B cell (primary cell): ENCODE results near the gene SRGAP1. TPM values are rescaled to one million over a fixed set of nuclear protein-coding genes. Genes with fewer than 3 reads are reported as not detected.

Source experiments
- ATAC-seq: fragments of 200-7000 bp; cut with Tn5 transposase; one replicate; pipeline ENCODE4 v1.10.0; 2021; ENCODE audit warnings: low read depth, mild to moderate bottlenecking, moderate number of reproducible peaks, moderate library complexity
- CTCF ChIA-PET: fragments of 350-600 bp; sonication (Branson Sonifier 250); formaldehyde crosslinking; loops from one replicate; lab custom pipeline; 2021; ENCODE audit warnings: antibody characterized with exemption, inconsistent platforms; lab: Charles Lee
- POLR2A ChIA-PET: fragments of 350-600 bp; sonication (Branson Sonifier 250); formaldehyde crosslinking; loops from one replicate; lab custom pipeline; 2021; ENCODE audit warnings: antibody characterized with exemption; lab: Charles Lee
- DNase-seq: peaks from one replicate; pipeline ENCODE4 v3.0.0; 2013
- H2AFZ ChIP-seq: 2 replicates; pipeline ENCODE4 v1.6.1; 2012; ENCODE audit warnings: mild to moderate bottlenecking, low read depth, low read length; ENCODE audit not compliant: insufficient read depth, poor library complexity, severe bottlenecking
- H3K27ac ChIP-seq, 2 donors: 1 replicate in 1 of 2; 2 replicates in 1 of 2; pipeline ENCODE4 v1.5.1; 2012 to 2013; ENCODE audit warnings: low read length in 2 of 2, mild to moderate bottlenecking in 2 of 2, moderate library complexity in 1 of 2
- H3K27me3 ChIP-seq, 4 experiments: fragments of 200-600 bp in 1 of 4; sonication (generic) in 1 of 4; replicated peaks in 1 of 4; 1 replicate in 2 of 4; 2 replicates in 2 of 4; pipeline versions ENCODE4 v1.6.1 to v1.7.0; 2013 to 2016; ENCODE audit warnings: low read length in 3 of 4, mild to moderate bottlenecking in 2 of 4, mixed read lengths in 1 of 4, moderate library complexity in 1 of 4; ENCODE audit not compliant: insufficient read depth in 4 of 4, control insufficient read depth in 3 of 4; ENCODE audit errors: control extremely low read depth in 1 of 4
- H3K36me3 ChIP-seq, 2 experiments: replicated peaks in 1 of 2; 1 replicate in 1 of 2; 2 replicates in 1 of 2; pipeline versions ENCODE4 v1.6.1 to v1.7.1; 2013; ENCODE audit warnings: low read length in 1 of 2; ENCODE audit not compliant: insufficient read depth in 2 of 2, control insufficient read depth in 1 of 2; ENCODE audit errors: control extremely low read depth in 1 of 2, extremely low read depth in 1 of 2
- H3K4me1 ChIP-seq, 2 donors: fragments of 200-600 bp in 1 of 2; sonication (generic) in 1 of 2; 1 replicate in 1 of 2; 2 replicates in 1 of 2; pipeline versions ENCODE4 v1.5.1 to v1.6.1; 2013 to 2017; ENCODE audit warnings: low read length in 2 of 2; ENCODE audit not compliant: control insufficient read depth in 2 of 2, insufficient read depth in 2 of 2
- H3K4me2 ChIP-seq: replicated peaks from 2 replicates; pipeline ENCODE3; 2012; ENCODE audit warnings: mild to moderate bottlenecking, low read depth, low read length; ENCODE audit not compliant: poor library complexity, severe bottlenecking
- H3K4me3 ChIP-seq, 5 experiments: fragments of 200-600 bp in 1 of 5; sonication (generic) in 1 of 5; 1 replicate in 3 of 5; 2 replicates in 2 of 5; pipeline versions ENCODE4 v1.5.1 to v1.7.0; 2011 to 2016; ENCODE audit warnings: low read length in 4 of 5, mild to moderate bottlenecking in 4 of 5, low read depth in 2 of 5, control low read depth in 1 of 5, moderate library complexity in 1 of 5; ENCODE audit not compliant: insufficient read depth in 1 of 5; ENCODE audit errors: control extremely low read depth in 1 of 5, extremely low read depth in 1 of 5
- H3K79me2 ChIP-seq: fragments of 200-600 bp; sonication (generic); one replicate; pipeline ENCODE4 v1.6.0; 2016; ENCODE audit warnings: low read length; ENCODE audit not compliant: control insufficient read depth, insufficient read depth
- H3K9ac ChIP-seq: fragments of 200-600 bp; sonication (generic); 2 replicates; pipeline ENCODE4 v1.6.1; 2017; ENCODE audit warnings: mild to moderate bottlenecking, low read length, moderate library complexity
- H3K9me3 ChIP-seq, 3 donors: one replicate each; pipeline versions ENCODE4 v1.6.1 to v1.7.1; 2013; ENCODE audit warnings: low read length in 2 of 3; ENCODE audit not compliant: control insufficient read depth in 2 of 3, insufficient read depth in 1 of 3; ENCODE audit errors: control extremely low read depth in 1 of 3
- H4K20me1 ChIP-seq: 2 replicates; pipeline ENCODE4 v1.6.0; 2012; ENCODE audit warnings: mild to moderate bottlenecking, low read length; ENCODE audit not compliant: insufficient read depth, control insufficient read depth, poor library complexity, severe bottlenecking
- H3K27ac Mint-ChIP-seq: one replicate; pipeline ENCODE4 v1.8.0; 2021; ENCODE audit warnings: mixed read lengths
- H3K27me3 Mint-ChIP-seq: one replicate; pipeline ENCODE4 v1.8.0; 2021; ENCODE audit warnings: mixed read lengths
- H3K4me1 Mint-ChIP-seq: one replicate; pipeline ENCODE4 v1.8.0; 2021; ENCODE audit warnings: mixed read lengths
- H3K4me3 Mint-ChIP-seq: one replicate; pipeline ENCODE4 v1.8.0; 2021; ENCODE audit warnings: mixed read lengths
- H3K9me3 Mint-ChIP-seq: one replicate; pipeline ENCODE4 v1.8.0; 2022; ENCODE audit warnings: mixed read lengths; ENCODE audit not compliant: insufficient read depth
- CTCF ChIP-seq: fragments of 200-600 bp; IDR thresholded peaks from one replicate; pipeline ENCODE4 v1.8.0; 2022; ENCODE audit warnings: antibody characterized with exemption, mild to moderate bottlenecking
- EZH2 ChIP-seq: IDR thresholded peaks from 2 replicates; pipeline ENCODE4 v1.6.1; 2012; ENCODE audit warnings: borderline replicate concordance, low read depth, mild to moderate bottlenecking, moderate library complexity, low read length; ENCODE audit not compliant: insufficient read depth, poor library complexity, severe bottlenecking
- WGBS: methylation state at CpG from one replicate; pipeline ENCODE4 v1.1.5; 2013; ENCODE audit warnings: missing lambda C conversion rate; ENCODE audit not compliant: insufficient coverage; 5-methylcytosine and 5-hydroxymethylcytosine counted together
- intact Hi-C: fragments of 100-400 bp; cut with micrococcal nuclease; formaldehyde crosslinking; loops from one replicate; pipeline ENCODE4 v1.10.0; 2022
- polyA plus RNA-seq: library from polyadenylated mRNA; depleted of rRNA; stranded (reverse); fragments of >200 nt; gene quantifications from 2 replicates; pipeline ENCODE4 v1.2.3, GENCODE V29; 2012
- total RNA-seq, 2 donors: library from RNA; stranded (reverse); fragments of 120-200 nt in 1 of 2; gene quantifications; 1 replicate in 1 of 2; 2 replicates in 1 of 2; pipeline versions ENCODE4 v1.2.3 to v1.2.4, GENCODE V29; 2013 to 2022

The SRGAP1 gene
- total and polyA plus RNA-seq, 2 donors (not counting 1 experiment from before 2014, with no cell fraction given) = under 0.01 to 0.22 TPM

DNA sequence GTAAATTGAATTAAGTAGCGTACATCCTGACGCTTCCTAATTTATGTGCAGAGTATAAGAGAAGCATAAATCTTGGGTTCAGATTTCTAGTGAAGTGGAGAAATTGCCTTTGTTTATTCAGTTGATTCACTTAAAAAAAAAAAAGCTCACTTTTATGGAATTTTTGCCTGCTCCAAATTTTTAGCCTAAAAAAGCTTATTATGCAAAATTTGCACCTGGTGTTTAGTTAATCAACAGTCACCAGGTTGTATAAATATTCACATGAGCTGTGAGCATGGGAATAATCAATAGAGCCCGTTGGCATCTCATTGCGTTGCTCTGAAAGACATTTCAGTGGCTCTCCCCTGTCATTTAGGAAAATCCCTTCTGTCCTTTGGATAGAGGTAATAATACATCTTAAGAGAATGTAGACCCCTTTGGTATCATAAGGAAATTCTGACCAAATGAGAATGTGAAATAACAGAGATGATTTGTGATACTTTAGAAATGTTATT, 132.4 kb downstream of the SRGAP1 start:
- Mint-ChIP-seq H3K27me3 (no peaks in the 10 kb centered on the region), H3K27ac (no peak overlapping the region), H3K4me3 (no peak overlapping the region), H3K9me3 (peaks cover 2% of the 10 kb centered on the region), H3K4me1 (no peaks in the 10 kb centered on the region)
- no peak overlapping the region for H3K4me2 ChIP-seq
- ATAC-seq (no peak), DNase-seq (no peak)
- no peaks in the 10 kb centered on the region for H3K27me3 ChIP-seq
- H3K9me3 ChIP-seq = peaks cover 0 to 1% (median 0%) of the 10 kb centered on the region in 3 donors
- 86% methylated on average over 1 of the region's 4 CpGs for WGBS
- intact Hi-C loops = no loop called here
- H3K4me3 ChIP-seq = no peak overlapping the region
- CTCF ChIA-PET = no interaction called here
- no peaks in the 10 kb centered on the region for H3K4me1 ChIP-seq
- no peak overlapping the region for H2AFZ ChIP-seq
- POLR2A ChIA-PET = no interaction called here
- TF ChIP-seq EZH2 = no peak
- TF ChIP-seq CTCF = no peak
- H4K20me1 ChIP-seq = no peaks in the 10 kb centered on the region
- H3K36me3 ChIP-seq = no peaks in the 10 kb centered on the region
- H3K9ac ChIP-seq = no peak overlapping the region
- H3K27ac ChIP-seq = no peak overlapping the region
- no peaks in the 10 kb centered on the region for H3K79me2 ChIP-seq

- DNase-seq = no peak
- ChIA-PET POLR2A (no interaction called here), CTCF (no interaction called here)
- TF ChIP-seq EZH2 (no peak), CTCF (no peak)
- Mint-ChIP-seq H3K27ac (no peak overlapping the region), H3K27me3 (no peaks in the 10 kb centered on the region), H3K4me3 (no peak overlapping the region), H3K4me1 (no peaks in the 10 kb centered on the region), H3K9me3 (peaks cover 2% of the 10 kb centered on the region)
- Histone ChIP-seq H3K79me2 (no peaks in the 10 kb centered on the region), H3K36me3 (no peaks in the 10 kb centered on the region), H3K4me2 (no peak overlapping the region), H4K20me1 (no peaks in the 10 kb centered on the region), H3K4me3 (no peak overlapping the region), H3K4me1 (no peaks in the 10 kb centered on the region), H3K27me3 (no peaks in the 10 kb centered on the region), H3K9me3 (peaks cover 0 to 1% (median 0%) of the 10 kb centered on the region in 3 donors), H2AFZ (no peak overlapping the region), H3K27ac (no peak overlapping the region), H3K9ac (no peak overlapping the region)
- no CpG with 5 or more reads among the region's 4 CpGs for WGBS
- intact Hi-C loops = no loop called here
- no peak for ATAC-seq
Observed at GRCh38 chr12:63977441-63977840, 132.9 kb downstream of the SRGAP1 start.
